C4-2B (cell line): ENCODE measurements around the gene PPP2R5B.
A peak's percentile ranks its signal among the peaks of the same experiment; 100 is the strongest.

ENCODE experiments used
- CTCF ChIP-seq: fragments of 450-650 bp; conservative IDR thresholded peaks from 2 replicates; pipeline ENCODE4 v1.5.1; 2017; ENCODE audit warnings: mild to moderate bottlenecking
- ZFX ChIP-seq: fragments of 450-650 bp; IDR thresholded peaks from 2 replicates; pipeline ENCODE4 v1.6.1; 2017

GRCh38 chr11:64971421-64972233, 47.1 kb downstream of the PPP2R5B start, which contains the start of gene MAJIN:
- TF ChIP-seq CTCF (no peak), ZFX (peak; percentile 86)
